GM18951 (cell line): ENCODE results near the gene NANOS3.

ENCODE experiments used
- POLR2A ChIP-seq: IDR thresholded peaks from 4 replicates; pipeline ENCODE4 v1.6.1; 2011; ENCODE audit warnings: mild to moderate bottlenecking; ENCODE audit not compliant: insufficient read length, insufficient read depth; ENCODE audit errors: extremely low read depth
- in situ Hi-C: fragments of 300-500 bp; cut with MboI; formaldehyde crosslinking; loops from one replicate; pipeline ENCODE4 v1.12.0; 2022; ENCODE audit warnings: low sequenced_read_pairs, mixed read lengths, inconsistent platforms; ENCODE audit not compliant: unreplicated experiment

The NANOS3 gene

GRCh38 chr19:13864046-13864666 is 12.8 kb upstream of the NANOS3 start:
- in situ Hi-C loops: loop anchor here (5.0 to 25.0 kb wide), 3 partner anchors 79 to 577 kb away; no protein-coding TSS in a partner anchor
- TF ChIP-seq POLR2A: no peak

DNA sequence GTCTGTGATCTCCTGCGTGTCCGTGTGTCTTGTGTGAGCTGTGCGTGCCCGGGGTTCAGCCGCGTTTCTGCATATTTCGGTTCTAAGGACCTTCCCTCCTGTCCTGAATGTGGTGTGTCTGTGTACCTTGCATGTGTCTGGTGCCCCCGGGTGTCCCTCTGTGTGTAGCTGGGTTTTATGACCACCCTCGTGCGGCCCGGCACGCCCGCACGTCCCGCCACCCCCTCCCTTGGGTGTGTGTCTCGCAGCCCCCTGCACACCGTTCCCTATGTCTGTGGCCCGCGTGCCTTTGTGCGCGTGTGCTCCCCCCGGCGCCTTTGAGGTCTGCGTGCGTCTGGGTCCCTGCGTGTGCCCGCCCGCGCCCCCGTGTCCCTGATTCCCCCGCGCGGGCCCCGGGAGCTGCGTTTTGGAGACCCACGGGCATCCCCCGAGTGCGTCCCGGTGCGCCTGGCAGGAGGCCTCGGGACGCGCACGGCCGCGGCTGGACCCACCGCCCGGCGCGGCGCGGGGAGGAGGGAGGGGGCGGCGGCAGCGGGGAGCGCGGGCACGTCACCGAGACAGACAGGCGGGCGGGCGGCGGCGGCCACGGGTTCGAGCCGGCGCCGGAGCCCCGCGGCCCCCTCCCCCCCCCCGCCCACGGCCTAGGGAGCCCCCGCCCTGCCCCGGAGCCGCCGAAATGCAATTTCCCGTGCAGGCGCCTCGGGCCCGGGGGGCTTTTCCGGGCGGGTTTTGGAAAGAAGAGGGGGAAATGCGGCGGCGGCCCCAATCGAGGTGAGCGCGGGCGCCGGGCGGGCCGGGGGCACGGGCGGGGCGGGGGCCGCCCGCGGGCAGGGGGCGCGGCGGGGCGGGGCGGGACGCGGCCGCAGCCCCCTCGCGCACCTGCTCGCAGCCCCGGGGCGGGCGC is 12.0 kb upstream of the NANOS3 start:
- no peak for TF ChIP-seq POLR2A
- in situ Hi-C loops: loop anchor here (5.0 to 25.0 kb wide), 3 partner anchors 80 to 578 kb away; no protein-coding TSS in a partner anchor

- TF ChIP-seq POLR2A: peak; percentile 32
- in situ Hi-C loops: loop anchor here (10.0 to 25.0 kb wide), 2 partner anchors 81 to 579 kb away; no protein-coding TSS in a partner anchor
Measured at GRCh38 chr19:13865571-13866462, 11.1 kb upstream of the NANOS3 start.

- no peak for TF ChIP-seq POLR2A
- in situ Hi-C loops: loop anchor here (10.0 to 25.0 kb wide), 2 partner anchors 82 to 579 kb away; no protein-coding TSS in a partner anchor
Measured at GRCh38 chr19:13866463-13867046, 10.4 kb upstream of the NANOS3 start.

GRCh38 chr19:13868663-13869062 is 8.3 kb upstream of the NANOS3 start:
- TF ChIP-seq POLR2A: no peak
- in situ Hi-C loops: loop anchor here (10.0 to 25.0 kb wide), 2 partner anchors 84 to 581 kb away; no protein-coding TSS in a partner anchor

DNA sequence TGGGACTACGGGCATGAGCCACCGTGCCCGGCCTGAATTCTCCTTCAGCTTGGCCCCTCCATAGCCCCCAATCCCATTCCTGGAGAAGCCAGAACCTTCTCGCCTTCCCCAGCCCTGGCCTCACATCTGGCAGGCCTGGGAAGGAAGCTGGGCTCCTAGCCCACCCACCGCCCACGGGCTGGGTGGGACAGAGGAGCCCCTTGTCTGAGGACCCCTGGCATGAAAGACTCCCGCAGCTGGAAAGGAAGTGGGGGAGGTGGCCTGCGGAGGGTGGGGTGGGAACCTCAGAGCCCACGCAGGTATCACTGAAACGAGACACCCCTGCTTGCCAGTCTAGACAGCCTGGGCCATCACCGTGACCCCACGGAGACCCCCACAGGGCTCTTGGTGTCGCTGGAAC is 7.7 kb upstream of the NANOS3 start:
- no peak for TF ChIP-seq POLR2A
- in situ Hi-C loops: loop anchor here (10.0 to 25.0 kb wide), 2 partner anchors 84 to 582 kb away; no protein-coding TSS in a partner anchor

- in situ Hi-C loops: loop anchor here (25.0 kb wide), 1 partner anchor 584 kb away; no protein-coding TSS in a partner anchor
- TF ChIP-seq POLR2A: no peak
Measured at GRCh38 chr19:13870873-13871272, 6.1 kb upstream of the NANOS3 start.

DNA sequence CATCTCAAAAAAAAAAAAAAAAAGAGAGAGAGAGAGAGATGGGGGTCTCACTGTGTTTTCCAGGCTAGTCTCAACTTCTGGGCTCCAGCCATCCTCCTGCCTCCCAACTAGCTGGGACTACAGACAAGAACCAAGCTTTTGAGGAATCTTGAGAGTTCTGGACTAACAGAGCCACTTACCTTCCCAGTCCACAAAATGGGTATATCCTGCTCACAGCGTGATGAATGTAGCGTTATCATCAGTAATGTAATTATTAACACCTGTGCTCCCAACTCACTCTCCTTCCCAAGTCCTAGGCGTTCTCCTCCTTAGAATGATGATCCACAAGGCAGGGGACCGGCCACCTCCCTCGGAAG is 4.6 kb upstream of the NANOS3 start:
- in situ Hi-C loops: loop anchor here (25.0 kb wide), 1 partner anchor 585 kb away; no protein-coding TSS in a partner anchor
- TF ChIP-seq POLR2A: no peak

- in situ Hi-C loops: loop anchor here (25.0 kb wide), 1 partner anchor 586 kb away; no protein-coding TSS in a partner anchor
- no peak for TF ChIP-seq POLR2A
Measured at GRCh38 chr19:13872695-13873389, 4.1 kb upstream of the NANOS3 start.

DNA sequence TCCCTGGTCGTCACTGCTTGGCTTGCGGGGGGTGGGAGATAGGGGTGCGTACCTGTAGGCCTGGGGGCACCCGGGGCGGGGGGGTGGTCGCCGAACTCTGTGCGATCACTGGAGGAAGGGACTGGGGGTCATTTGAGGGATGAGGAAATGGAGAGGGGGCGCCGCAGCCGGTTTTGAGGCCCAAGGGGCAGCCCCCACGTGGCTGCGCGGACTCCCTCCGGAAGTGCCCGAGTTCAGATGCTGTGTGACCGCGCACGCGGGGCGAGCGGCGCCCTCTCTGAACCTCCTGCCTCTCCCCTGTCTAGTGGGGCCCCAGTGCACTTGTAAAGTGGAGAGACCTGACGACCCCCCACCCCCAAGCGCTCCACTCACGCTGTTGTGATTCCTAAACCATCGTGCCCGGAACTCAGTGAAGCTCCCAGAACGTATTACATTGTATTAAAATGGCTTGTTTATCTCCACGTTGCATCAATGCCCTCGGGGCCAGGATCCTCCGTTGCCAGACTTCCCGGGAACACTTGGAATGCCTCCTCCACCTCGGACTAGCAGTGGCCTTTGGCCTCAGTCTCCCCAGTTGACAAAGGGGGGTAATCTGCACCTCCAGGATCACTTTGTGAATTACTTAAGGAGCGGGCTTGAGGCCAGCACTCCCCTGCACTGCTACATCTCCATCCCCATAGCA is 3.0 kb upstream of the NANOS3 start:
- in situ Hi-C loops: loop anchor here (25.0 kb wide), 1 partner anchor 587 kb away; no protein-coding TSS in a partner anchor

GRCh38 chr19:13875824-13876223 is 1.1 kb upstream of the NANOS3 start:
- in situ Hi-C loops: no loop called here
- no peak for TF ChIP-seq POLR2A

More for the DNA sequence above, 3.0 kb upstream of the NANOS3 start:
- no peak for TF ChIP-seq POLR2A
